Skeletal muscle tissue (tissue), 4 donors: ENCODE results near the gene FOXP1. TPM values are rescaled to one million over a fixed set of nuclear protein-coding genes. Genes with fewer than 3 reads are reported as not detected.

Experiments
- H3K27ac ChIP-seq: one replicate; pipeline ENCODE4 v1.7.0; 2013; ENCODE audit warnings: mild to moderate bottlenecking, low read depth, low read length, inconsistent platforms
- H3K27me3 ChIP-seq, 3 donors: one replicate each; pipeline ENCODE4 v1.7.0; 2013; ENCODE audit warnings: low read length in 3 of 3; ENCODE audit not compliant: control insufficient read depth in 3 of 3, insufficient read depth in 3 of 3
- H3K36me3 ChIP-seq, 3 donors: one replicate each; pipeline ENCODE4 v1.7.0; 2013; ENCODE audit warnings: low read length in 3 of 3; ENCODE audit not compliant: control insufficient read depth in 3 of 3, insufficient read depth in 3 of 3
- H3K4me1 ChIP-seq, 3 donors: one replicate each; pipeline ENCODE4 v1.7.0; 2013; ENCODE audit warnings: low read length in 3 of 3, mild to moderate bottlenecking in 3 of 3; ENCODE audit not compliant: control insufficient read depth in 3 of 3, insufficient read depth in 3 of 3
- H3K4me3 ChIP-seq, 3 donors: one replicate each; pipeline ENCODE4 v1.7.0; 2013; ENCODE audit warnings: low read length in 3 of 3
- H3K9ac ChIP-seq, 3 donors: one replicate each; pipeline ENCODE4 v1.7.0; 2013; ENCODE audit warnings: low read length in 3 of 3, mild to moderate bottlenecking in 3 of 3, moderate library complexity in 2 of 3, low read depth in 1 of 3
- H3K9me3 ChIP-seq, 3 donors: one replicate each; pipeline ENCODE4 v1.7.0; 2013; ENCODE audit warnings: low read length in 3 of 3; ENCODE audit not compliant: control insufficient read depth in 3 of 3
- total RNA-seq: library from RNA; depleted of rRNA; stranded (reverse); fragments of >200 nt; gene quantifications from one replicate; pipeline ENCODE4 v1.2.3, GENCODE V29; 2014
- donor health status: Osteomylitis.

FOXP1 gene
- total RNA-seq, 1 donor from 2014 or later, result 36.0 TPM

- Histone ChIP-seq H3K4me1 (peaks cover 0 to 6% (median 2%) of the 10 kb centered on the region in 3 donors), H3K4me3 (no peak overlapping the region), H3K9me3 (no peaks in the 10 kb centered on the region), H3K36me3 (no peaks in the 10 kb centered on the region), H3K27me3 (no peaks in the 10 kb centered on the region), H3K9ac (no peak overlapping the region), H3K27ac (no peak overlapping the region)
Observed at GRCh38 chr3:71139496-71139895, 444.0 kb downstream of the FOXP1 start.

DNA sequence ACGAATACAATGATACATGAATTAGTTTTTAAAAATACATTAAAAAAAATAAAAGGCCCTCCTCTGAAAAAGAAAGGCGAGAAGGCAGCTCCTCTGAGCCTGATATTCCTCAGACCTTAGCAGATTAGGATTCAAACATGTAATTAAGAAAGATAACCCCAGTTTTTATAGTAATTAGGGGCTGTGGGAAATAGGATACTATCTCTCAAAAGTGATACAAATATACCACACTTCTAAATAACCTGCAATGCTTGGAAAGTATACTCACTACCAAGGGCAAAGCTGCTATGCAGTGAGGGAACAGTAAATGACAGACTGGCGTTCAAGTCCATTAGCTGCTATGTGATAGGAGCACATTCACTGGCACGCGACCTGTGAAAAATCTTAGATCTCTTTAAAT, 445.1 kb downstream of the FOXP1 start:
- Histone ChIP-seq H3K27me3 (no peaks in the 10 kb centered on the region), H3K36me3 (no peaks in the 10 kb centered on the region), H3K9me3 (no peaks in the 10 kb centered on the region), H3K9ac (no peak overlapping the region), H3K4me1 (peaks cover 0 to 9% (median 2%) of the 10 kb centered on the region in 3 donors), H3K27ac (no peak overlapping the region), H3K4me3 (no peak overlapping the region)

GRCh38 chr3:71136276-71136675, 447.3 kb downstream of the FOXP1 start:
- Histone ChIP-seq H3K9me3 (no peaks in the 10 kb centered on the region), H3K4me3 (no peak overlapping the region), H3K4me1 (peaks cover 0 to 9% (median 2%) of the 10 kb centered on the region in 3 donors), H3K36me3 (no peaks in the 10 kb centered on the region), H3K27ac (no peak overlapping the region), H3K9ac (no peak overlapping the region), H3K27me3 (no peaks in the 10 kb centered on the region)

DNA sequence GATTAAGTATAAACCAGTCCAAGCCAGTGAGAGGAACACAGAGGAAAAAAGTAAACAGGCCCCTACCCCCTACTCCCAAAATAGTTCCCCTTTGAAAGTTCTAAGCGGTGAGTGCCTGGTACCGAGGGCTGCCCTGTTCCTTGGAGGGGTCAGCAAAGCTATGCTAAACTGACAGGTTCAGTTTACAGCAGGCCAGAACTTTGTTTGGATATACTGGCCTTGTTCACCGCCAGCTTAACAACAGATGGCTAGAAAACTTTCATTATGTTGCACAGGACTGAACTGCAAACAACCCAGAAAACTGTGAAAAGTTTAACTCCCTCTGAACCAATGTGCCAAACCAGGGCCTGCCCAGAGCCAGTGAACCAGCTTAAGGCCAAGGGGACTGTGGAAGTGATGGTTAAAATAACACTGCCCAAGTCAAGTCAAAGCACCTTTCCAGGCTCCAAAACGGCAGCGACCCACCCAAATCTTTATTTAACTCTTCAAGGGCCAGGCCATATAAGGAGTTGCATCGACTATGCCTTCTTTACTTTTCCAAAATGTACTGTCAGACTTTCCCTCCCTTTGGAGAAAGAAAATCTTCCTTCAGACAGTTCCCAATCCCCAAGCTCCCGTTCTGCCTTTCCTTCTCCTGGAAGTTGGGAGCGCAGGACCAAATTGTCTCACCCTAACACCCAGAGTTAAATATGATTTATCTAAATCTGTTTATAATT, 448.0 kb downstream of the FOXP1 start:
- Histone ChIP-seq H3K9me3 (no peaks in the 10 kb centered on the region), H3K9ac (no peak overlapping the region), H3K27ac (no peak overlapping the region), H3K36me3 (no peaks in the 10 kb centered on the region), H3K4me1 (peaks cover 2 to 14% (median 5%) of the 10 kb centered on the region in 3 donors), H3K4me3 (no peak overlapping the region), H3K27me3 (no peaks in the 10 kb centered on the region)

DNA sequence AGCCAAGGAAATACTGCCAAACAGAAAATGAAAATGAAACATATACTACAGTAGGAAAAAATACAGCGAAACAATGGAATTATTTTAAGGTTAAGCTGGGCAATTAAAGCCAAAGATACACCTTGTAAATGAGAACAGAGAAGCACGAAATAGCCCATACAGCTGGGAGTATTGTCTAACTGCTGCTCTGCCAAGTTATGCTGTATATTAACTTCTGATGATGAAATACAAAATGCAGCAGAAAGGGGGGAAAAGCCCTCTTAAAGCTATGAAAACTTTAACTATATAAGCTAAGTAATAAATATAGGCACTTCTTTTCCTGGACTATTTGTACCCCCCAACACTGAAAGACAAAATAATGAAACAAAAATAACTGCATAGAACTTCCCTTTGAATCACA, 449.0 kb downstream of the FOXP1 start:
- Histone ChIP-seq H3K4me1 (peaks cover 2 to 14% (median 8%) of the 10 kb centered on the region in 3 donors), H3K36me3 (no peaks in the 10 kb centered on the region), H3K4me3 (no peak overlapping the region), H3K27ac (no peak overlapping the region), H3K9ac (no peak overlapping the region), H3K27me3 (no peaks in the 10 kb centered on the region), H3K9me3 (no peaks in the 10 kb centered on the region)

DNA sequence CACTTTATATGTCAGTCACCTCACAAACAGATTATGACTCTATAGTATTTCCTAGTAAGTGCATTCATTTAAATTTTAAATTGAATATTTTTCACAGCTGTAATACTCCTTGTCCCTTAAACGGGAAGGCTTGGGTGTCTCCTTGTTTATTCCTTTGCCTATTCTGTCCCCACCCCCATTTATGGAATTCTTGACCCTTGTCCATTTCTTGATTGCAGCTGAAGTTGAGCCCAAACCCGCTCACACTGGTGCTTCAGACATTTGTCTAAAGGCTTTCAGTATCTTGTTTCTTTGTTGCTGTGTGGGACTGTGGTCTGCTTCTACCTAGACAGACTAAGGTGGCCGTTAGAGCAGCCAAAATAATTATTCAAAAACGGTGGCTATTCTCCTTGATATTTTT, 449.7 kb downstream of the FOXP1 start:
- H3K36me3 ChIP-seq, result no peaks in the 10 kb centered on the region
- H3K4me1 ChIP-seq, result peaks cover 2 to 14% (median 8%) of the 10 kb centered on the region in 3 donors
- H3K9ac ChIP-seq, result no peak overlapping the region
- no peaks in the 10 kb centered on the region for H3K27me3 ChIP-seq
- no peak overlapping the region for H3K4me3 ChIP-seq
- H3K9me3 ChIP-seq, result no peaks in the 10 kb centered on the region
- H3K27ac ChIP-seq, result no peak overlapping the region

DNA sequence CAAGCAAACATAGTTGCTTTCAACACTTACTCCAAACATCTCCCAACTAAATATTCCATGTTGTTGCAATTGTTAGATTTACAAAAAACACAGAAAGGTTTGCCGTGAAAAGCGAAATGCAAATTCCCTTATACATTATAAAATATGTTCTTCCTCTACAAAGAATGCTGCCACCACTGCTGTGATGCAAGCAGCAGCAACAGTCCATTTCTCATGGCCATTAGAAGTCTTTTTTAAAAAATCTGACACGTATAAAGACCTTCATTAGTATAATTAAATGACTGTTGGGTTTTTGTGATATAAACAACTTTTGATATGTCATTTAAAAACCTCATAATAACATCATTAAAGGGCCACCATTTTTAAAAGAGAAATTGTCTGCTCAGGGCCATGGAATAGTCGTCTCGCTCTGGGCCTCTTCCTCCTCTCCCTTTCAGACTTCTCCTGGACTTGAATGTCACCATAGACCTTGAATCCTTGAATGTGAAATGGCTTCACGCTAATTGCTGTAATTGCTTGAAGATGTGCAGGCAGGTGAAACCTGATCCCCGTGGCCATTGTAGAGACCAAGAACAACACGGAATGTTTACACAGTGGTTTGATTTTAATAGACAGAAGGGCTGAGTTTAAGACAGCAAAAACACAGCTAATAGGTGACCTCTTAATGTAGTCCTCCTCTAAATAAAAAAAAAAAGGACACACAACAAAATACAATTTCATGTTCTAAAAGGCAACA, 450.4 kb downstream of the FOXP1 start:
- H3K36me3 ChIP-seq, result no peaks in the 10 kb centered on the region
- H3K27ac ChIP-seq, result no peak overlapping the region

GRCh38 chr3:71131375-71132314, 451.9 kb downstream of the FOXP1 start:
- H3K4me1 ChIP-seq, result peaks cover 2 to 18% (median 8%) of the 10 kb centered on the region in 3 donors

More for the DNA sequence above, 450.4 kb downstream of the FOXP1 start:
- H3K9me3 ChIP-seq, result no peaks in the 10 kb centered on the region
- no peak overlapping the region for H3K9ac ChIP-seq
- H3K27me3 ChIP-seq, result no peaks in the 10 kb centered on the region
- no peak overlapping the region for H3K4me3 ChIP-seq
- H3K4me1 ChIP-seq, result peaks cover 2 to 14% (median 8%) of the 10 kb centered on the region in 3 donors

DNA sequence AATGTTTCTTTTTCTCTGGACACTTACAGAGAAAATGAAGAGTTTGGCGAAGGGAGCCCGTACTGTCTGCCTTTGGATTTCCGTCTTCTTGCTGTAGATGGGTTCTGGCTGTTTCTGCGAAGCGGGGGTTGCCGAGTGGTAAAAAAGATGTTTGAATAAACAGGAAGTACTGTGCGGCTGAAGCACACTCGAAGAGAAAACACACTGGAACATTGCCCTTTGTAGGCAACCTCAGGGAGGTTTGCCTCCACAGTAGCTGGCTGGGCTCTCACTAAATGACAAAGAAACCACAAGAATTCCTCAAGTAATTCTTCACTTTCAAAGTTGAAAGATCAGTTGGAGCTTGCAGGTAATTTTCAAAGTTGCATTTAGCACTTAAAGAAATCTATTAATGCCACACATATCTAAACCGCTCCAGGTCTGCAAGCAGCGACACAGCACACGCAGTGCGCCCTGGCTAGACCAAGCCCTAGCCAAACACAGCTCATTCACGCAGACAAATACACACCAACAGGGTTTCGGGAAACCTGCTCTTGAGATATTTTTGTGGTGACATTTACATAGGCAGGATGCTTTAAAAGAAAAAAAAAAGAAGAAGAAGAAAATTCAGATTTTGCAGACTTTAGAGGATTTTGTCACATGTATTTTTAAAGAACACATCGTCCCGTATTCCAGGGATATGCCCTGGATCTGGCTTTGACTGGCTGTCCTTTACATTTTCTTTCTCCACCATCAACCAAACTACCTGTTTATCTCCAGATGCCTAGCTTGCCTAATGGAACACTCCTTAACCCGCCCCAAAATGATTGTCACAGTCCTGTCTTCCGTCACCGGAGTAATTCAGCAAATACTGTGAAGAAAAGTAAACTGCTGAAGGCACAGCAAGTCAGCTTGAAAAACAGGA, 452.8 kb downstream of the FOXP1 start:
- peak overlapping the region; percentile 64 to 80 (median 66) for H3K4me3 ChIP-seq
- no peaks in the 10 kb centered on the region for H3K27me3 ChIP-seq
- no peaks in the 10 kb centered on the region for H3K36me3 ChIP-seq
- peaks cover 2 to 18% (median 8%) of the 10 kb centered on the region in 3 donors for H3K4me1 ChIP-seq
- peak overlapping the region; percentile 35 to 66 (median 66) for H3K9ac ChIP-seq
- H3K9me3 ChIP-seq, result no peaks in the 10 kb centered on the region
- peak overlapping the region; percentile 78 for H3K27ac ChIP-seq

More at GRCh38 chr3:71131375-71132314, 451.9 kb downstream of the FOXP1 start:
- H3K9ac ChIP-seq, result no peak overlapping the region
- peak overlapping the region in 1 of 3 donors; percentile 80 for H3K4me3 ChIP-seq
- no peaks in the 10 kb centered on the region for H3K36me3 ChIP-seq
- H3K9me3 ChIP-seq, result no peaks in the 10 kb centered on the region
- H3K27ac ChIP-seq, result peak overlapping the region; percentile 78
- H3K27me3 ChIP-seq, result no peaks in the 10 kb centered on the region
